IMR-90 (cell line): ENCODE measurements around the gene RIOX2. TPM values are rescaled to one million over a fixed set of nuclear protein-coding genes. Genes with fewer than 3 reads are reported as not detected.

Source experiments
- ATAC-seq: fragments of 200-7000 bp; cut with Tn5 transposase; 2 replicates; pipeline ENCODE4 v1.9.1; 2020; ENCODE audit warnings: low read depth, mild to moderate bottlenecking, moderate library complexity
- BruUV-seq: library from RNA; stranded (reverse); fragments of 400-500 nt; replicated peaks from 2 replicates; lab custom pipeline; 2021; lab: Mats Ljungman, UMichigan
- CTCF ChIA-PET: fragments of 300-600 bp; formaldehyde crosslinking; extraction: SDS; loops from one replicate; lab custom pipeline; 2021; ENCODE audit warnings: antibody characterized with exemption; lab: Yijun Ruan, JAX
- POLR2A ChIA-PET: fragments of 300-600 bp; sonication (Branson Sonifier 250); formaldehyde crosslinking; loops from one replicate; lab custom pipeline; 2022; ENCODE audit warnings: antibody characterized with exemption; ENCODE audit not compliant: unreplicated experiment; lab: Charles Lee
- DNase-seq: peaks from one replicate; pipeline ENCODE4 v3.0.0; 2013
- H2AFZ ChIP-seq: replicated peaks from 2 replicates; pipeline ENCODE3; 2013; ENCODE audit warnings: low read length, mild to moderate bottlenecking; ENCODE audit not compliant: poor library complexity
- H2AK5ac ChIP-seq: 2 replicates; pipeline ENCODE4 v1.6.1; 2013; ENCODE audit warnings: low read depth, low read length, inconsistent platforms
- H2AK9ac ChIP-seq: replicated peaks from 2 replicates; pipeline ENCODE3; 2013; ENCODE audit warnings: mild to moderate bottlenecking, low read depth, low read length, moderate library complexity; ENCODE audit not compliant: poor library complexity
- H2BK120ac ChIP-seq: 2 replicates; pipeline ENCODE4 v1.6.1; 2013; ENCODE audit warnings: low read depth, low read length, inconsistent platforms
- H2BK15ac ChIP-seq: 3 replicates; pipeline ENCODE4 v1.6.1; 2013; ENCODE audit warnings: low read depth, low read length, inconsistent platforms
- H2BK20ac ChIP-seq: 2 replicates; pipeline ENCODE4 v1.6.1; 2013; ENCODE audit warnings: low read depth, mild to moderate bottlenecking, inconsistent platforms, low read length, moderate library complexity
- H2BK5ac ChIP-seq: 2 replicates; pipeline ENCODE4 v1.6.1; 2013; ENCODE audit warnings: mild to moderate bottlenecking, low read depth, low read length, inconsistent platforms; ENCODE audit not compliant: poor library complexity, severe bottlenecking
- H3K14ac ChIP-seq: replicated peaks from 2 replicates; pipeline ENCODE4 v1.6.1; 2013; ENCODE audit warnings: low read depth, low read length, inconsistent platforms
- H3K18ac ChIP-seq: 2 replicates; pipeline ENCODE4 v1.6.1; 2013; ENCODE audit warnings: low read depth, low read length, control low read depth
- H3K23ac ChIP-seq: 2 replicates; pipeline ENCODE4 v1.6.1; 2013; ENCODE audit warnings: low read depth, low read length, inconsistent platforms
- H3K27ac ChIP-seq: 2 replicates; pipeline ENCODE4 v1.5.1; 2013; ENCODE audit warnings: mild to moderate bottlenecking, control low read depth, low read length; ENCODE audit not compliant: insufficient read depth
- H3K27me3 ChIP-seq: 2 replicates; pipeline ENCODE4 v1.6.1; 2013; ENCODE audit warnings: low read length; ENCODE audit not compliant: control insufficient read depth, insufficient read depth
- H3K36me3 ChIP-seq: 2 replicates; pipeline ENCODE4 v1.6.1; 2013; ENCODE audit warnings: low read length, mixed read lengths; ENCODE audit not compliant: control insufficient read depth, insufficient read depth
- H3K4ac ChIP-seq: 2 replicates; pipeline ENCODE4 v1.6.1; 2013; ENCODE audit warnings: low read depth, low read length, inconsistent platforms
- H3K4me1 ChIP-seq: 2 replicates; pipeline ENCODE4 v1.6.1; 2013; ENCODE audit warnings: low read length, mixed read lengths; ENCODE audit not compliant: control insufficient read depth, insufficient read depth
- H3K4me2 ChIP-seq: 2 replicates; pipeline ENCODE4 v1.6.1; 2013; ENCODE audit warnings: low read depth, mild to moderate bottlenecking, control low read depth, low read length, moderate library complexity
- H3K4me3 ChIP-seq: 2 replicates; pipeline ENCODE4 v1.5.1; 2013; ENCODE audit warnings: low read depth, mild to moderate bottlenecking, control low read depth, low read length, moderate library complexity; ENCODE audit not compliant: insufficient read depth
- H3K56ac ChIP-seq: 2 replicates; pipeline ENCODE4 v1.6.1; 2013; ENCODE audit warnings: low read length, inconsistent platforms; ENCODE audit not compliant: insufficient read depth; ENCODE audit errors: extremely low read depth
- H3K79me1 ChIP-seq, 2 experiments: 2 replicates each; pipeline ENCODE4 v1.6.1; 2013; ENCODE audit warnings: low read length in 2 of 2, inconsistent platforms in 1 of 2, low read depth in 1 of 2
- H3K9ac ChIP-seq: 2 replicates; pipeline ENCODE4 v1.6.1; 2013; ENCODE audit warnings: low read depth, low read length, control low read depth
- H3K9me1 ChIP-seq: 2 replicates; pipeline ENCODE4 v1.6.1; 2013; ENCODE audit warnings: low read length, inconsistent platforms; ENCODE audit not compliant: insufficient read depth
- H3K9me3 ChIP-seq: 2 replicates; pipeline ENCODE4 v1.6.1; 2013; ENCODE audit warnings: low read length; ENCODE audit not compliant: control insufficient read depth, insufficient read depth
- H4K20me1 ChIP-seq: 2 replicates; pipeline ENCODE4 v1.6.1; 2013; ENCODE audit warnings: low read length, inconsistent platforms; ENCODE audit not compliant: insufficient read depth
- H4K5ac ChIP-seq: 2 replicates; pipeline ENCODE4 v1.6.1; 2013; ENCODE audit warnings: mild to moderate bottlenecking, low read depth, low read length, control low read depth
- H4K8ac ChIP-seq, 2 experiments: 2 replicates each; pipeline ENCODE4 v1.6.1; 2013; ENCODE audit warnings: low read depth in 2 of 2, low read length in 2 of 2, control low read depth in 1 of 2, inconsistent platforms in 1 of 2
- H4K91ac ChIP-seq: 2 replicates; pipeline ENCODE4 v1.6.1; 2013; ENCODE audit warnings: low read depth, low read length, inconsistent platforms; ENCODE audit not compliant: insufficient read depth
- CEBPB ChIP-seq: IDR thresholded peaks from 2 replicates; pipeline ENCODE4 v1.6.1; 2012; ENCODE audit warnings: low read depth, low read length, improper control_type of control experiment
- CHD1 ChIP-seq: IDR thresholded peaks from 2 replicates; pipeline ENCODE4 v1.6.1; 2012; ENCODE audit warnings: low read depth, low read length, improper control_type of control experiment
- FOS ChIP-seq: fragments of 150-350 bp; IDR thresholded peaks from 2 replicates; pipeline ENCODE4 v1.6.1; 2016; ENCODE audit warnings: low read depth, low read length
- MAFK ChIP-seq: IDR thresholded peaks from 2 replicates; pipeline ENCODE4 v1.6.1; 2012; ENCODE audit warnings: low read depth, low read length, improper control_type of control experiment
- MAZ ChIP-seq: IDR thresholded peaks from 2 replicates; pipeline ENCODE4 v1.6.1; 2012; ENCODE audit warnings: low read depth, mild to moderate bottlenecking, low read length, improper control_type of control experiment, moderate library complexity, borderline replicate concordance
- MXI1 ChIP-seq: IDR thresholded peaks from 2 replicates; pipeline ENCODE4 v1.6.1; 2012; ENCODE audit warnings: low read depth, mild to moderate bottlenecking, low read length, moderate library complexity, borderline replicate concordance
- NFE2L2 ChIP-seq: fragments of 150-350 bp; IDR thresholded peaks from 2 replicates; pipeline ENCODE4 v1.6.1; 2016; ENCODE audit warnings: low read depth, mild to moderate bottlenecking, low read length
- POLR2A ChIP-seq: IDR thresholded peaks from 2 replicates; pipeline ENCODE4 v1.6.1; 2012; ENCODE audit warnings: mild to moderate bottlenecking, low read depth, low read length
- RAD21 ChIP-seq: IDR thresholded peaks from 2 replicates; pipeline ENCODE4 v1.6.1; 2012; ENCODE audit warnings: low read length, improper control_type of control experiment
- RCOR1 ChIP-seq: IDR thresholded peaks from 2 replicates; pipeline ENCODE4 v1.6.1; 2012; ENCODE audit warnings: mild to moderate bottlenecking, low read length, improper control_type of control experiment; ENCODE audit not compliant: insufficient replicate concordance
- RFX5 ChIP-seq: IDR thresholded peaks from 2 replicates; pipeline ENCODE4 v1.8.0; 2012; ENCODE audit warnings: low read depth, mild to moderate bottlenecking, low read length, moderate library complexity
- SMC3 ChIP-seq: fragments of 150-350 bp; IDR thresholded peaks from 2 replicates; pipeline ENCODE4 v1.6.1; 2016; ENCODE audit warnings: low read depth, mild to moderate bottlenecking, antibody characterized with exemption, low read length, moderate library complexity
- WGBS, 2 experiments: methylation state at CpG; one replicate each; pipeline versions ENCODE4 v1.1.5 to v1.1.7; 2013; ENCODE audit warnings: missing lambda C conversion rate in 2 of 2; ENCODE audit not compliant: insufficient read length in 1 of 2; ENCODE audit errors: extremely low coverage in 2 of 2; 5-methylcytosine and 5-hydroxymethylcytosine counted together
- dilution Hi-C: fragments of 300-500 bp; cut with HindIII; formaldehyde crosslinking; loops from one replicate; pipeline ENCODE4 v1.14.3; 2018; ENCODE audit warnings: low sequenced_read_pairs; ENCODE audit not compliant: unreplicated experiment
- in situ Hi-C: fragments of 300-500 bp; cut with MboI; formaldehyde crosslinking; loops from 3 replicates; pipeline ENCODE4 v1.14.3; 2019; ENCODE audit warnings: low sequenced_read_pairs, inconsistent platforms, mixed read lengths
- intact Hi-C: fragments of 100-400 bp; cut with micrococcal nuclease; formaldehyde crosslinking; loops from 2 replicates; pipeline ENCODE4 v1.10.0; 2022
- polyA plus RNA-seq, 3 experiments: library from polyadenylated mRNA; depleted of rRNA; stranded (reverse); fragments of >200 nt; gene quantifications; 2 replicates each; pipeline ENCODE4 v1.2.3, GENCODE V29; 2012; ENCODE audit warnings: low replicate concordance in 1 of 3
- total RNA-seq: library from RNA; depleted of rRNA; stranded (reverse); fragments of >200 nt; gene quantifications from 2 replicates; pipeline ENCODE4 v1.2.3, GENCODE V29; 2012
- TF ChIP-seq, protein P1 (sequence below): fragments of 150-350 bp; IDR thresholded peaks from 2 replicates; pipeline ENCODE4 v1.6.1; 2016; ENCODE audit warnings: low read depth, mild to moderate bottlenecking, low read length, moderate library complexity, borderline replicate concordance
- TF ChIP-seq, protein P2 (sequence below): conservative IDR thresholded peaks from 2 replicates; pipeline ENCODE4 v1.5.1; 2012; ENCODE audit warnings: mild to moderate bottlenecking, low read depth, low read length, improper control_type of control experiment

Gene RIOX2
- total and polyA plus RNA-seq, 2 of the 4 experiments (the other 2 are of a cell fraction), result 17.2 to 26.7 TPM

DNA sequence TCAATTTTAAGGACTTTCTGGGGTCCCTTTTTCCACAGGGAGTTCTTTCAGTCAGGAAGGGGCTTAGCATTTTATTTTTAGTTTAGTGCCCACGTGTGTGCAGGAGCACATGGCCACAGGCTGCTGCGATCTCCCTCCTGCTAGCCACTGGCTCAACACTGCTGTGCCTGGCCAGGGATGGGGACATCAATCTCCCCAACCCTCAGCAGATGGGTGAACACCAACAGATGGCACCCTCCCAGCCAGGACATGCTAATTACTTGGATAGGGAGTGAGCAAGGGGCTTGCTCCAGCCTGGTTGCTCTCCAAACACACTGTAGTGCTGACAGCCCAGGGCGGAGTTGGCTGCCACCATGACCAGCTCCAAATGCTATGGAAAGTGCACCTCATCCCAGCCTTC lies 7.4 kb upstream of the RIOX2 start:
- ChIA-PET CTCF (interaction anchor here (0.6 kb wide), 1 partner anchor 186 kb away, joined by 3 read pairs; no protein-coding TSS in a partner anchor), POLR2A (no interaction called here)

More for the DNA sequence above, 7.4 kb upstream of the RIOX2 start:
- no peak overlapping the region for H3K27ac ChIP-seq
- WGBS, 2 experiments, result no CpG with 5 or more reads among the region's 3 CpGs
- in situ Hi-C loops (no loop called here), dilution Hi-C loops (no loop called here), intact Hi-C loops (no loop called here)
- H3K36me3 ChIP-seq, result no peaks in the 10 kb centered on the region
- no peak overlapping the region for H2AFZ ChIP-seq
- H4K8ac ChIP-seq, result no peak overlapping the region
- peaks cover 4% of the 10 kb centered on the region; the same call in 1 of the 2 replicates for H3K4me1 ChIP-seq
- no TSS peak for BruUV-seq
- no peak overlapping the region for H4K91ac ChIP-seq
- no peak overlapping the region for H2AK5ac ChIP-seq
- no peak overlapping the region for H2BK120ac ChIP-seq
- no peak overlapping the region; the same call in 1 of the 2 replicates for H3K18ac ChIP-seq
- DNase-seq, result no peak
- TF ChIP-seq RCOR1 (no peak), SMC3 (no peak), MXI1 (no peak), FOS (no peak), POLR2A (no peak), RAD21 (no peak), CHD1 (no peak), NFE2L2 (no peak), MAZ (no peak), MAFK (no peak), CEBPB (no peak), RFX5 (no peak)
- TF ChIP-seq, protein P1, sequence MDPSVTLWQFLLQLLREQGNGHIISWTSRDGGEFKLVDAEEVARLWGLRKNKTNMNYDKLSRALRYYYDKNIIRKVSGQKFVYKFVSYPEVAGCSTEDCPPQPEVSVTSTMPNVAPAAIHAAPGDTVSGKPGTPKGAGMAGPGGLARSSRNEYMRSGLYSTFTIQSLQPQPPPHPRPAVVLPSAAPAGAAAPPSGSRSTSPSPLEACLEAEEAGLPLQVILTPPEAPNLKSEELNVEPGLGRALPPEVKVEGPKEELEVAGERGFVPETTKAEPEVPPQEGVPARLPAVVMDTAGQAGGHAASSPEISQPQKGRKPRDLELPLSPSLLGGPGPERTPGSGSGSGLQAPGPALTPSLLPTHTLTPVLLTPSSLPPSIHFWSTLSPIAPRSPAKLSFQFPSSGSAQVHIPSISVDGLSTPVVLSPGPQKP, result no peak
- TF ChIP-seq, protein P2, sequence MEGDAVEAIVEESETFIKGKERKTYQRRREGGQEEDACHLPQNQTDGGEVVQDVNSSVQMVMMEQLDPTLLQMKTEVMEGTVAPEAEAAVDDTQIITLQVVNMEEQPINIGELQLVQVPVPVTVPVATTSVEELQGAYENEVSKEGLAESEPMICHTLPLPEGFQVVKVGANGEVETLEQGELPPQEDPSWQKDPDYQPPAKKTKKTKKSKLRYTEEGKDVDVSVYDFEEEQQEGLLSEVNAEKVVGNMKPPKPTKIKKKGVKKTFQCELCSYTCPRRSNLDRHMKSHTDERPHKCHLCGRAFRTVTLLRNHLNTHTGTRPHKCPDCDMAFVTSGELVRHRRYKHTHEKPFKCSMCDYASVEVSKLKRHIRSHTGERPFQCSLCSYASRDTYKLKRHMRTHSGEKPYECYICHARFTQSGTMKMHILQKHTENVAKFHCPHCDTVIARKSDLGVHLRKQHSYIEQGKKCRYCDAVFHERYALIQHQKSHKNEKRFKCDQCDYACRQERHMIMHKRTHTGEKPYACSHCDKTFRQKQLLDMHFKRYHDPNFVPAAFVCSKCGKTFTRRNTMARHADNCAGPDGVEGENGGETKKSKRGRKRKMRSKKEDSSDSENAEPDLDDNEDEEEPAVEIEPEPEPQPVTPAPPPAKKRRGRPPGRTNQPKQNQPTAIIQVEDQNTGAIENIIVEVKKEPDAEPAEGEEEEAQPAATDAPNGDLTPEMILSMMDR, result no peak
- no peaks in the 10 kb centered on the region for H3K79me1 ChIP-seq
- no peak overlapping the region for H3K23ac ChIP-seq
- peaks cover 4% of the 10 kb centered on the region for H3K27me3 ChIP-seq
- no peak overlapping the region for H2BK15ac ChIP-seq
- H3K9me1 ChIP-seq, result 0 out of 2 replicates have a peak, but pooled peaks cover 2% of the 10 kb centered on the region
- no peak overlapping the region; the same call in 1 of the 2 replicates for H4K5ac ChIP-seq
- no peak; the same call in 1 of the 2 replicates for ATAC-seq
- no peak overlapping the region for H2BK5ac ChIP-seq
- no peak overlapping the region for H2AK9ac ChIP-seq
- H3K56ac ChIP-seq, result no peak overlapping the region
- no peak overlapping the region for H3K9ac ChIP-seq
- no peak overlapping the region for H3K4me2 ChIP-seq
- no peak overlapping the region for H2BK20ac ChIP-seq
- H4K20me1 ChIP-seq, result no peaks in the 10 kb centered on the region
- no peak overlapping the region for H3K4ac ChIP-seq
- H3K4me3 ChIP-seq, result no peak overlapping the region
- no peaks in the 10 kb centered on the region for H3K9me3 ChIP-seq
- H3K14ac ChIP-seq, result no peak overlapping the region
